T-helper 17 cell (primary cell): Measurements from ENCODE around the gene CHSY3. TPM values are rescaled to one million over a fixed set of nuclear protein-coding genes. Genes with fewer than 3 reads are reported as not detected.

Source experiments
- ATAC-seq: fragments of 150-1000 bp; cut with Tn5 transposase; 2 replicates; pipeline ENCODE4 v1.10.0; 2021; ENCODE audit warnings: mild to moderate bottlenecking, moderate library complexity
- DNase-seq, 3 donors: peaks; one replicate each; pipeline versions ENCODE4 v3.0.0 to v3.0.0-alpha.2; 2020 to 2021
- H3K9me3 ChIP-seq: one replicate; pipeline ENCODE4 v1.7.0; 2013; ENCODE audit warnings: low read length, mild to moderate bottlenecking; ENCODE audit not compliant: control insufficient read depth, poor library complexity, severe bottlenecking
- H3K27ac Mint-ChIP-seq: one replicate; pipeline ENCODE4 v1.8.0; 2022; ENCODE audit warnings: mild to moderate bottlenecking, moderate library complexity, mixed read lengths
- H3K27me3 Mint-ChIP-seq: one replicate; pipeline ENCODE4 v1.8.0; 2022; ENCODE audit warnings: mixed read lengths
- H3K36me3 Mint-ChIP-seq: one replicate; pipeline ENCODE4 v1.8.0; 2022; ENCODE audit warnings: low read depth, mixed read lengths
- H3K4me1 Mint-ChIP-seq: one replicate; pipeline ENCODE4 v1.8.0; 2022; ENCODE audit warnings: mild to moderate bottlenecking, mixed read lengths
- H3K4me3 Mint-ChIP-seq: one replicate; pipeline ENCODE4 v1.8.0; 2022; ENCODE audit warnings: mild to moderate bottlenecking, moderate library complexity, mixed read lengths
- total RNA-seq, 4 donors: library from RNA in 2 of 4; stranded (reverse) in 2 of 4; gene quantifications; one replicate each; pipeline ENCODE4 v1.2.3 and lab custom pipeline; 2022 to 2026

The CHSY3 gene
- total RNA-seq, 2 donors from 2014 or later, result not detected

DNA sequence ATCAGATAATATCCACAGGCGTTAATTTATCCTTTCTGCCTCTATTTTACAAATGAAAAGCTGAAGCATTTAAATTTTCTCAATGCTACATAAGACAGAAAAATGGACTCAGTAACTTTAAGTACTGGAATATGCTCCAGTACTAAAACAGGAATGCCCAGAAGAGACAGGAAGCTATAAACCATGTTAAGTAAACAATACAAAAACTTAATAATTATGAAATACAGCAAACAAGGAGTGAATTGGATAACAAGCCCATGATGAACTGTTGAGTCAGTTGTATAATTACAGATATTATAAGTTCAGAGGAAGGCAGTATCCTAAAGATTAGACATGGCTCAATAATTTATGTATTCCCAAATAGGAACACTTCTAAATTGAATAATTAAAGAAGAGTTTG, 148.5 kb downstream of the CHSY3 start:
- ATAC-seq (no peak), DNase-seq (no peak)
- H3K9me3 ChIP-seq, result no peaks in the 10 kb centered on the region
- Mint-ChIP-seq H3K27me3 (peaks cover 2% of the 10 kb centered on the region), H3K4me1 (no peaks in the 10 kb centered on the region), H3K27ac (no peak overlapping the region), H3K36me3 (no peaks in the 10 kb centered on the region), H3K4me3 (no peak overlapping the region)

DNA sequence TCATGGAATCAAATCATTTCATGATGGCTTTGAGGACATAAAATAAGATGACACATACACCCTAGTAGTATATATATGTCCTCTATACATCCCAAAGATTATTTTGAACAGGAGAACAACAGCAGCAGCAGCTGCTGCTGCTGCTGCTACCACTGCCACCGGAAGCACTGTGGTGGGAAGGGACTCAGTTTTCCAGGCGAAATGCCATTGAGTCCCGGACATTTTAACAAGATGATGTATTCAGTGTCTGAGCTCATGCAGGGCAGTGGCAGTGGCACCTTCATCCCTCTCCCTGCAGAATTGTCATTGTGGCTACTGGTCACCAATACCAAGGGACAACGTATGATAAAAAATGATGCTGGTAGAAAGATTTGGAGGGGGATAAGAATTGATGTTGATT, 151.3 kb downstream of the CHSY3 start:
- H3K27me3 Mint-ChIP-seq, result peaks cover 6% of the 10 kb centered on the region
- DNase-seq, result no peak
- no peak overlapping the region for H3K27ac Mint-ChIP-seq
- peaks cover 2% of the 10 kb centered on the region for H3K36me3 Mint-ChIP-seq
- no peak overlapping the region for H3K4me3 Mint-ChIP-seq
- no peak for ATAC-seq
- H3K9me3 ChIP-seq, result no peaks in the 10 kb centered on the region
- H3K4me1 Mint-ChIP-seq, result no peaks in the 10 kb centered on the region

DNA sequence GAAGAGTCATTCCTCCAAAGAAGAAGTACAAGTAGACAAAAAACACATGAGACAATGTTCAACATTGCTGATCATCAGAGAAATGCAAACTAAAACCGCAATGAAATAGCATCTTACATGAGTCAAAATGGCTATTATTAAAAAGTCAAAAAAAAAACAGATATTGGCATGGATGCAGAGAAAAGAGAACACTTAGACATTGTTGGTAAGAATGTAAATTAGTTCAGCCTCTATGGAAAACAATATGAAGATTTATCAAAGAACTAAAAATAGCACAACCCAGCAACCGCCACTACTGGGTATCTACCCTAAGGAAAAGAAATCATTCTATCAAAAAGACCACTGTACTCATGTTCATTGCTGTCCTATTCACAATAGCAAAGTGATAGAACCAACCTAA, 157.5 kb downstream of the CHSY3 start:
- ATAC-seq (no peak), DNase-seq (no peak)
- H3K9me3 ChIP-seq, result no peaks in the 10 kb centered on the region
- no peak overlapping the region for H3K4me3 Mint-ChIP-seq
- H3K36me3 Mint-ChIP-seq, result peaks cover 2% of the 10 kb centered on the region
- H3K4me1 Mint-ChIP-seq, result no peaks in the 10 kb centered on the region
- peaks cover 6% of the 10 kb centered on the region for H3K27me3 Mint-ChIP-seq
- H3K27ac Mint-ChIP-seq, result no peak overlapping the region

DNA sequence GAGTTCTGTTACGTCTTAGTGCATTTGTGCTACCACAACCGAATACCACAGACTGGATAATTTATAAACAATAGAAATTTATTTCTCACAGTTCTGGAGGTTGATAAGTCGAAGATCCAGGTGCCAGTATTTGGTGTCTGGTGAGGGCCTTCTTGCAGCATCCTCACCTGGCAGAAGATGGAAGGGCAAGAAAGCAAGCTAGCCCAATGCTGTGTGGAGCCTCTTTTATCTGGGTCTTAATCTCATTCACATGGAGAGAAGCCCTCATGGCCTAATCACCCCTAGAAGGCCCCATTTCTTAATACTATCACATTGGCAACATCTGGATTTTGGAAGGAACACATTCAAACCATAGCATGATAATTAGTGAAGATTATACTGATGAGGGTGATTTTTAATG, 159.3 kb downstream of the CHSY3 start:
- DNase-seq (no peak), ATAC-seq (no peak)
- no peaks in the 10 kb centered on the region for H3K9me3 ChIP-seq
- Mint-ChIP-seq H3K4me1 (peaks cover 3% of the 10 kb centered on the region), H3K27me3 (no peaks in the 10 kb centered on the region), H3K36me3 (peaks cover 2% of the 10 kb centered on the region), H3K27ac (no peak overlapping the region), H3K4me3 (no peak overlapping the region)

DNA sequence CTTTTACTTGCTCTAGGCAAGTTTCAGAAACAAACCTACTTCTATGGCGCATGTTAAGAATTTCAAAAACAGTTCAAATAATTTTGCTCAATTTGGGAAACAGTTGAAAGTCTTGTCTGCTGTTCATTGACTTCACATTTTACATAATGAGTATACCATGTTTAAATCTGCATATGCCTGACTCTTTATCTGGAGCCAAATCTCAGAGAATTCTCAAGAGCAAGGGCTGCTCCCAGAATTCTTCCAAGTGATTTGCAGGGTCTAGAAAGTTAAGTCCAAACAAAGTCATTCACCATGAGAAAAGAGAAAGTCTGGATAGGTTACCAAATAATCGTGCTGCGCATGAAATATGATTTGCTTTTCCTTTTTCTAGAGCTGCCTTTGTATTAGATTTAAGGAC, 160.2 kb downstream of the CHSY3 start:
- ATAC-seq, result no peak
- H3K4me3 Mint-ChIP-seq, result no peak overlapping the region
- no peaks in the 10 kb centered on the region for H3K36me3 Mint-ChIP-seq
- no peaks in the 10 kb centered on the region for H3K27me3 Mint-ChIP-seq
- peaks cover 3% of the 10 kb centered on the region for H3K4me1 Mint-ChIP-seq
- no peak overlapping the region for H3K27ac Mint-ChIP-seq
- H3K9me3 ChIP-seq, result no peaks in the 10 kb centered on the region
- DNase-seq, result no peak

DNA sequence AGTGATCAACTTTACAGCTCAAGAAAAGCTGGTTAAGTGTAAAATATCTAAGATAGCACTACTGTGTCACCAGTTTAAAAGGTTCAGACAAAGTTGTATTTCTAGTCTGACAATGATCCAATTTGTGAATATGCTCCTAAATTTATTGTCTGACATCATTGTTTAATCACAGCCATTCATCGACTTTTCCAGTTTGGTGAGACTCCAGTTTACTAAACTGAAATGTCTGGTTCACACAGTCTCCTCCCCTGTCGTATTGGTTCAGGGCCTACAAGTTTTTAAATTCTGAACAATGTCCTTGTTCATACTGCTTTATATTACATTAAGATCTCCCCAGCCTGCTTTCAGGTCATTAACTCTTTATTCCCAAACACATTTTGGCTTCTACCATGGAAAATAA, 161.4 kb downstream of the CHSY3 start:
- H3K36me3 Mint-ChIP-seq, result no peaks in the 10 kb centered on the region
- no peak overlapping the region for H3K27ac Mint-ChIP-seq
- ATAC-seq (no peak), DNase-seq (no peak)
- peaks cover 3% of the 10 kb centered on the region for H3K4me1 Mint-ChIP-seq
- no peaks in the 10 kb centered on the region for H3K27me3 Mint-ChIP-seq
- H3K9me3 ChIP-seq, result no peaks in the 10 kb centered on the region
- H3K4me3 Mint-ChIP-seq, result no peak overlapping the region

DNA sequence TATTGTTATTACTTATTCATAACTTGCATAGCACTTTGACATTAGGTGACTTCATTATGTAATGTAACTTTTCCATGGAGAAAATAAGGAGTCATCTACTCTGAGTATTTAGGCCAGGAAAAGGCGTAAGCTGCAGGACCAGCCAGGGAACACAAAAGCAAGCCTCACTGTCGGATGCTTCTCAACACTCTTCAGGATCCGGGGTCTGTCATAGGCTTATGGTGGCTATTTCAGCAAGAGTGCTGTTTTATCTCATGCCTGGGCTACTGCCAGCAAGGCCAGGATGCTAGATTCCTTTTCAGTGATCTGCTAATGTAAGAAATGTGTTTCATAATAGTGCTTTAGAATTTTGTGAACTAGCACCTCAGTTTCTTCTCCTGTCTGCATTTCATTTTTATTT, 162.4 kb downstream of the CHSY3 start:
- no peak for ATAC-seq
- no peak overlapping the region for H3K4me3 Mint-ChIP-seq
- H3K36me3 Mint-ChIP-seq, result no peaks in the 10 kb centered on the region
- H3K27me3 Mint-ChIP-seq, result no peaks in the 10 kb centered on the region
- H3K27ac Mint-ChIP-seq, result no peak overlapping the region
- DNase-seq, result no peak
- H3K9me3 ChIP-seq, result no peaks in the 10 kb centered on the region
- H3K4me1 Mint-ChIP-seq, result peaks cover 3% of the 10 kb centered on the region

DNA sequence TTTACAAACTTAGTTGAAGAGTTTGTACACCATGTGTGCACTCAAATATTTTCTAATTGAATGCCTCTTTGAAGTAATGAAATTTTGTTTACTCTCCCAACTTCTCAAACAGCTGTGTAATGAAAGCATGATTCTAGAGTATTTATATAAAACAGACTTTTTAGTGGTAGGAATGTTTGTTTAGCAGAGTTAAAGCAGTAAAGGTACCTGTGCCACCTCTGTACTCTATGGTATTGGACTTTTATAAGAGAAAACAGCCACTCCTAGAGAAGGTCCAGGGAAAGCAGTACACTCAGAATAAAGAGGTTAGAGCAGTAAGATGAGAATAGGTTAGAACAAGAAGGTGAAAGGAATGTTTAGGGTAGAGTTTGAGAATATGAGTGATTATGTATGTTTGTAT, 163.1 kb downstream of the CHSY3 start:
- H3K27ac Mint-ChIP-seq, result no peak overlapping the region
- no peaks in the 10 kb centered on the region for H3K9me3 ChIP-seq
- H3K36me3 Mint-ChIP-seq, result no peaks in the 10 kb centered on the region
- DNase-seq (no peak), ATAC-seq (no peak)
- H3K27me3 Mint-ChIP-seq, result no peaks in the 10 kb centered on the region
- H3K4me1 Mint-ChIP-seq, result peaks cover 3% of the 10 kb centered on the region
- no peak overlapping the region for H3K4me3 Mint-ChIP-seq

DNA sequence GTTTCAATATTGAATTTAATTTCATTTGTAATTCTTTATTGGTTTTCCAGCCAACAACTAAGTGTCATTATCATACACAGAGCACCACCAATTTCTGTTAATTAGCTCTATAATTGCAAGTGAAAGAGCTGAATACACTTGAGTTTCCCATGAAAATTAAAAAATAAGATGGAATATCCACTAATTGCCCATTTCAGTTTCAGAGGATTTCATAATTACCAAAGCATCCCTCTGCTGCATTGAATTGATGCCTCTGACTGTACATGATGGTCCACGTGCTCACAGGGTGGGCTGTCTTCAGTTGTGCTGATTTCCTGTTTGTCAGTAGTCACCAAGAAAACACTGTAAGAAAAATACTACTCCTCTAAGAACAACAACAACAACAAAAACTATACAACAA, 163.8 kb downstream of the CHSY3 start:
- DNase-seq (no peak), ATAC-seq (no peak)
- Mint-ChIP-seq H3K4me3 (no peak overlapping the region), H3K27me3 (no peaks in the 10 kb centered on the region), H3K27ac (no peak overlapping the region), H3K36me3 (no peaks in the 10 kb centered on the region), H3K4me1 (peaks cover 3% of the 10 kb centered on the region)
- H3K9me3 ChIP-seq, result no peaks in the 10 kb centered on the region

DNA sequence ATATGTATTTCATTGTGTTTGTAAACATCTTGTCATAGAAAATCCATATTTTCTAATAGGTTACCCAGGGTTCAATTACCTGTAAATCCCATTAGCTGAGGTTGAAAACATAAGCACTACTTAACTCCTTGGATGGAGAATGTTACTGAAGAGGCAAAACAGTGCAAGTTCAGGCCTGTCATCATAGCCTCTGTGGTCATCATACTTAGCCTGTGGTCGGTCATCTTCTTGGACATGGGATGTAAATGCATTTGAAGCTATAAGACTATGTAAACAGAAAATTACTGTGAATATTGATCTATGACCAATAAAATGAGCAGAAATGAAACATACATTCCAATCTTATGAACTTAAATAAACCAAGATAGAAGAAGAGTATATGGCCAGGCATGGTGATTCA, 164.7 kb downstream of the CHSY3 start:
- no peaks in the 10 kb centered on the region for H3K27me3 Mint-ChIP-seq
- H3K4me3 Mint-ChIP-seq, result no peak overlapping the region
- no peaks in the 10 kb centered on the region for H3K36me3 Mint-ChIP-seq
- DNase-seq (no peak), ATAC-seq (no peak)
- no peak overlapping the region for H3K27ac Mint-ChIP-seq
- H3K9me3 ChIP-seq, result no peaks in the 10 kb centered on the region
- H3K4me1 Mint-ChIP-seq, result peaks cover 3% of the 10 kb centered on the region

DNA sequence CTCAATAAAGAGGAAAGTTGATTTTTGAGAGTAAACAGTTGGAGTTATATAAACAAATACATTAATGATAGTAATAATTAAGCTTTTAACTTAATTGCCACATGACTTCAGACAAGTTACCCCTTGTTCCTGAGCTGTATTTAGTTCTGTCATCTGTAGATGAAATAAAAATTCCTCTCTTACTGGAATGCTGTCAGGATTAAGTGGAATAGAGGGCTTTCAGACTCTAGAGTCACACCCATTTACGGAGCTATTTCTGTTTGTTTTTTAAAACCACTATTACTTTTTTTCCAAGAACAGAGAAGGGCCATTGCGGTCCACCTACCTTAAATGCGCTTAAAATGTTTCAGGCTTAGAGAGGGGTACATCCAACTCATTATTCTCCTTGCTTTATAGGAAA, 170.6 kb downstream of the CHSY3 start:
- ATAC-seq, result no peak

DNA sequence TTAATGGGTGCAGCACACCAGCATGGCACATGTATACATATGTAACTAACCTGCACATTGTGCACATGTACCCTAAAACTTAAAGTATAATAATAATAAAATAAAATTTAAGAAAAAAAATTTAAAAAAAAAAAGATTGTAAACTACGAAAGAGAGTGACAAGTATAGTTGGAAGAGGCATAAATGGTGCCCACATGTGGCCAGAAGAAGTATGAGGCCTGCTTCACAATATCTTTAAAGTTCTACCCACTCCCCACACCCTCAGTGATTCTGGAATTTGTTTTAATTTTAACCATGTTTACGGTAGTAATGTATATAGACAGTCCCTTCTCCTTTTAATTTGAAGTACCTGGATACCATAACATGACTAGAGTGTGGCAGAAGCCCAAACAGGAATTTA, 172.7 kb downstream of the CHSY3 start:
- Mint-ChIP-seq H3K27ac (no peak overlapping the region), H3K36me3 (no peaks in the 10 kb centered on the region), H3K4me1 (no peaks in the 10 kb centered on the region), H3K27me3 (peaks cover 4% of the 10 kb centered on the region), H3K4me3 (no peak overlapping the region)
- no peaks in the 10 kb centered on the region for H3K9me3 ChIP-seq
- no peak for DNase-seq
- ATAC-seq, result no peak

More for the DNA sequence above, 170.6 kb downstream of the CHSY3 start:
- peaks cover 4% of the 10 kb centered on the region for H3K27me3 Mint-ChIP-seq
- H3K4me1 Mint-ChIP-seq, result no peaks in the 10 kb centered on the region
- H3K27ac Mint-ChIP-seq, result no peak overlapping the region
- no peak for DNase-seq
- H3K36me3 Mint-ChIP-seq, result no peaks in the 10 kb centered on the region
- H3K9me3 ChIP-seq, result no peaks in the 10 kb centered on the region
- H3K4me3 Mint-ChIP-seq, result no peak overlapping the region

DNA sequence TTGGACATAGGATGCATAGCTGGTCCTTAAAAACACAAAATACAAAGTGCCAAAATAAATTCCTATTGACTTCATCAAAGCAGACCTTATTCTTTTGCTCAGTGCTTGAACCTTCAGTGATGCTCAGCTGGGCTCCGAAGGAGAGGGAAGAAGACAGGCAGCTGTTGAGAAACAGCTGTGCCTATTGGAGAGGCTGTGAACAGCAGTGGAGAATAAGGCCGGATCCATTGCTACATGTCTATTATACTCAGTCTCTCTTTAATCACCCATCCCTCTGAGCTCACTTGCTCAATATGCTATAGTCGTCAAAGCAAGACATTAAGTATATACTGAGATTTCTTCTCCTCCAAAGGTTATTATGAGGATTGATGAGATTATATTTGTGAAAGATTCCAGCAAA, 174.4 kb downstream of the CHSY3 start:
- no peak for DNase-seq
- no peaks in the 10 kb centered on the region for H3K4me1 Mint-ChIP-seq
- peaks cover 4% of the 10 kb centered on the region for H3K27me3 Mint-ChIP-seq
- no peak overlapping the region for H3K27ac Mint-ChIP-seq
- no peaks in the 10 kb centered on the region for H3K36me3 Mint-ChIP-seq
- no peaks in the 10 kb centered on the region for H3K9me3 ChIP-seq
- H3K4me3 Mint-ChIP-seq, result no peak overlapping the region
- ATAC-seq, result no peak

DNA sequence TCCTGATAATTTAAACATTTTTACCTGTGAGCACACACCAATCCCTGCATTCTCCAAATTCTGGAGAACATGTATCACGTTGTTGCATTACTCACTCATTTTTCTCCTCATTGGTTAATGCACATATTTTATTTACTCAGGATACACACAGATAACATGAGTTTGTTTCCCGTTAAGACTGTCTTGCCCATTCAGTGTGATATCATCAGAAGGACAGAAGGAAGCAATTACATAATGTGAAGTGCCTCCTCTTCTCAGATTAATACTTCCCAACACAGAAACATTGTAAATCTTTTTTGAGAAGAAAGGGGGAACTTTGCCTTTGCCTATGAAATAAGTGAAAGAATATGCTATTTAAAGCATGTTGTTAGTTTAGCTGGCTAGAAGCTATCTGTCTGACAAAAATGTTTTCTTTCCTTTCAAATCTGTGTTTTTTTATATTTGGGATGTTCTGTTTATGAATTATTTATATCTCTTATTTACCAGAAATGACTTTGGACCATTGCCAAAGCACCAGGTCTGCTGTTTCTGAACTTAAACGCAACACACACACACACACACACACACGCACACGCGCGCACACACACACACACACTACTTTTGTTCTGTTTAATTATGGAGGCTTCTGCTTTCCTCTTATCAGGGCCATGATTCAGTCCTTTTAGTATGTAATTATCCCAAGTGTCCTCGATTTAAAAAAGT, 186.5 kb downstream of the CHSY3 start:
- ATAC-seq (no peak), DNase-seq (no peak)
- Mint-ChIP-seq H3K36me3 (no peaks in the 10 kb centered on the region), H3K27me3 (no peaks in the 10 kb centered on the region), H3K4me1 (no peaks in the 10 kb centered on the region), H3K4me3 (no peak overlapping the region), H3K27ac (no peak overlapping the region)
- no peaks in the 10 kb centered on the region for H3K9me3 ChIP-seq
